ENCODE measurements around the gene CYP2D6.

GRCh38 chr22:42168476-42168875 is 37.9 kb upstream of the CYP2D6 start:
- TF ChIP-seq POLR2A (IDR thresholded peaks at IDR 0.05; ENCODE audit: low read depth, low read length), result no peak
- TF ChIP-seq POLR2AphosphoS5 (IDR thresholded peaks at IDR 0.05; ENCODE audit: low read depth, low read length), result no peak
- no peak for TF ChIP-seq PAX5 (IDR thresholded peaks at IDR 0.05; ENCODE audit: insufficient read depth, low read length, severe bottlenecking)
- TF ChIP-seq TAF1 (IDR thresholded peaks at IDR 0.05; ENCODE audit: low read depth, low read length), result no peak
- no peak for TF ChIP-seq POU2F2 (IDR thresholded peaks at IDR 0.05; ENCODE audit: low read depth, low read length)

Measured in GM12891 (cell line).